ENCODE data around the gene YES1. TPM values are rescaled to one million over a fixed set of nuclear protein-coding genes. Genes with fewer than 3 reads are reported as not detected.

YES1 gene
- total and polyA plus RNA-seq, 3 donors from 2014 or later, result 31.8 to 228 (median 193) TPM

DNA sequence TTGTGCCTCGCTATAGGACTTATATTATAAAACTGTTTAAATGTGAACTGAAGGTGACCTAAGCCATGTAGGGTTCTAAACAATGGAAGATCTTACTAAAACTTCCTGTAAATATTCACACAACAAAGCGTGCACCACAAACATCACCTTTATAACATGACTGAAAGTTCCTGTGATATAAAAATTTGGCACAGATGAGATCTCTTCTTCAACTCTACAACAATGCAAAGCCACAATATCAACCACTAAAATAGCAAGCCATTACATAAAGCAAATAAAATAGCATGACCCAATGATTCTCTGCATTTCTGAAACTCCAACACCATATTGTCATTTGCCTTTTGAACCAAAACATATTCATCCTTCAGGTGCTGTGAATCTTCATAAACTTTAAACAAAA, 3.5 kb downstream of the YES1 start:
- intact Hi-C loops (cut with DNase I; ENCODE audit: low total_unique reads), result no loop called here
- no peak for DNase-seq
- Histone ChIP-seq H3K9me3 (no peaks in the 10 kb centered on the region), H3K4me3 (no peak overlapping the region), H3K27ac (no peak overlapping the region), H3K4me1 (peaks cover 23% of the 10 kb centered on the region), H3K36me3 (ENCODE audit: low read depth, missing control alignments) (no peaks in the 10 kb centered on the region), H3K27me3 (no peaks in the 10 kb centered on the region)
- TF ChIP-seq POLR2A (IDR thresholded peaks at IDR 0.05), result no peak
- TF ChIP-seq, protein P1, sequence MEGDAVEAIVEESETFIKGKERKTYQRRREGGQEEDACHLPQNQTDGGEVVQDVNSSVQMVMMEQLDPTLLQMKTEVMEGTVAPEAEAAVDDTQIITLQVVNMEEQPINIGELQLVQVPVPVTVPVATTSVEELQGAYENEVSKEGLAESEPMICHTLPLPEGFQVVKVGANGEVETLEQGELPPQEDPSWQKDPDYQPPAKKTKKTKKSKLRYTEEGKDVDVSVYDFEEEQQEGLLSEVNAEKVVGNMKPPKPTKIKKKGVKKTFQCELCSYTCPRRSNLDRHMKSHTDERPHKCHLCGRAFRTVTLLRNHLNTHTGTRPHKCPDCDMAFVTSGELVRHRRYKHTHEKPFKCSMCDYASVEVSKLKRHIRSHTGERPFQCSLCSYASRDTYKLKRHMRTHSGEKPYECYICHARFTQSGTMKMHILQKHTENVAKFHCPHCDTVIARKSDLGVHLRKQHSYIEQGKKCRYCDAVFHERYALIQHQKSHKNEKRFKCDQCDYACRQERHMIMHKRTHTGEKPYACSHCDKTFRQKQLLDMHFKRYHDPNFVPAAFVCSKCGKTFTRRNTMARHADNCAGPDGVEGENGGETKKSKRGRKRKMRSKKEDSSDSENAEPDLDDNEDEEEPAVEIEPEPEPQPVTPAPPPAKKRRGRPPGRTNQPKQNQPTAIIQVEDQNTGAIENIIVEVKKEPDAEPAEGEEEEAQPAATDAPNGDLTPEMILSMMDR (IDR thresholded peaks at IDR 0.05), result no peak
- 71 to 75% methylated on average over 2 of the region's 2 CpGs for WGBS, 2 donors

DNA sequence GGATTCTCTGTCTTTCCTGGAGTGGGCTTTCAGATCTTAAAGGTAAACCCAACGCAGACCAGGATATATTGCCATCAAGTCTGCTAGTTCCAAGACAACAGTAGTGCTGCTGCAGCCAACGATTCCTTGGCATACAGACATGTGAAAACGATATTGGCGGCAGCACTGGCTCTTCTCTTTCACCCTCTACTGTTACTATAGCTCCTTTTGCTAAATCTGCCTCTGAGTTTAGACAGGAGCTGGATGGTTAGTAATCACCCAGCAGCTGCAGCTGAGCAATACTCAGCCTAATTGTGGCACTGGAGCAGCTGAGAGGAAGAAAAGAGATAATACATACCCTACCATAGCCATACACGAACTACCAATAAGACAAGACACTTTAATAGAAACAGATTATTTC, 4.0 kb downstream of the YES1 start:
- Histone ChIP-seq H3K27ac (no peak overlapping the region), H3K36me3 (ENCODE audit: low read depth, missing control alignments) (no peaks in the 10 kb centered on the region), H3K4me3 (no peak overlapping the region), H3K9me3 (no peaks in the 10 kb centered on the region), H3K4me1 (peaks cover 23% of the 10 kb centered on the region), H3K27me3 (no peaks in the 10 kb centered on the region)
- 36 to 40% methylated on average over 5 of the region's 5 CpGs for WGBS, 2 donors
- TF ChIP-seq POLR2A (IDR thresholded peaks at IDR 0.05), result no peak
- TF ChIP-seq, protein P1 (IDR thresholded peaks at IDR 0.05), result no peak
- intact Hi-C loops (cut with DNase I; ENCODE audit: low total_unique reads), result no loop called here
- no peak for DNase-seq

DNA sequence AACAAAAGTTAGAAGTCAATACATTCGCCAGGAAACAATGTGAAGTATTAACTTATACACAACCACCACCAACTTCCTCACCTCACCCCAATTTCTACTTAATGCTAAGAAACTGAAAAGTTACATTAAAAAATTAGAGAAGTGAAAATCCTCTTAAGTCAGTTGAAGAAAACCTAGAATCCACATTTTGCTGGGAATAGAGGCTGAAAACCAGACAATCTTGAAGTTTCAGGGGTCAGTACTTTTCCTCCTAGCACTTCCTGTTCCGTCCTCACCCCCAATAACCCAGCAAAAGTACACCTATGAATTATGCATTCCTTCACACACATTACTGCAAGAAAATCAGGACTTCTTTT, 6.3 kb downstream of the YES1 start:
- WGBS, 2 donors, result 43 to 58% methylated on average over 2 of the region's 2 CpGs
- Histone ChIP-seq H3K4me3 (no peak overlapping the region), H3K27ac (peak overlapping the region; percentile 13 to 34), H3K36me3 (ENCODE audit: low read depth, missing control alignments) (no peaks in the 10 kb centered on the region), H3K9me3 (no peaks in the 10 kb centered on the region), H3K4me1 (peaks cover 20% of the 10 kb centered on the region), H3K27me3 (no peaks in the 10 kb centered on the region)
- TF ChIP-seq, protein P1 (IDR thresholded peaks at IDR 0.05), result no peak
- no peak for TF ChIP-seq POLR2A (IDR thresholded peaks at IDR 0.05)
- no peak for DNase-seq
- intact Hi-C loops (cut with DNase I; ENCODE audit: low total_unique reads), result no loop called here

DNA sequence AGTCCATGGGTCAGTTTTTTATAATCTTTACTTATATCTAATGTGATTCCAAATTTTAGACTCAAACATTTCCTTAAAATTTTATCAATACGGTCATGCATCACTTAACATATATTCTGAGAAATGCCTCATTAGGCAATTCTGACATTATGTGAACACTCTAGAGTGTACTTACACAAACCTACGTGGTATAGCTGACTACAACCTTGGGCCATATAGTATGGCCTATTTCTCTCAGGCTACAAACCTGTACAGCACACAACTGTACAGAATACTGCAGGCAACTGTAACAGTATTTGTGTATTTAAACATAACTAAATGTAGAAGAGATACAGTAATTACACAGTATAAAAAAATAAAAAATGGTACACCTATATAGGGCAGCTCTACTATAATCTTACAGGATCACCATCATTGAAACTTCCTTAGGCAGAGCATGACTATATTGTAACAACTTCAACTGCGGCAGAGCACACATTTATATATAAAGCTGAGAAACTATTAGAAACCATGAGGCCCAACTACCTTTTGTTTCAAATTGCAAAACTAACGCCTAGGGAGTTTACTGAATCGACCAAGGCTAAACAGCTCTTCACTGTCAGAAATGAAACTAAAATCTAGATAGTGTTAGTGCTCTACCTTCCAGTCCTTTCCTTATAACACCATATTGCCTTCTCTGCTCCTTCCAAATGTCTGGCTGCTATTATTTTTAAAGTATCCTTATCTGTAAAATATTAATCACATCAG, 6.9 kb downstream of the YES1 start:
- no peak for DNase-seq
- Histone ChIP-seq H3K4me1 (peaks cover 20% of the 10 kb centered on the region), H3K27ac (peak overlapping the region; percentile 13 to 34), H3K4me3 (no peak overlapping the region), H3K9me3 (no peaks in the 10 kb centered on the region), H3K36me3 (ENCODE audit: low read depth, missing control alignments) (no peaks in the 10 kb centered on the region), H3K27me3 (no peaks in the 10 kb centered on the region)
- WGBS, 2 donors, result 43 to 50% methylated on average over 5 of the region's 5 CpGs
- intact Hi-C loops (cut with DNase I; ENCODE audit: low total_unique reads), result no loop called here
- no peak for TF ChIP-seq POLR2A (IDR thresholded peaks at IDR 0.05)
- TF ChIP-seq, protein P1 (IDR thresholded peaks at IDR 0.05), result no peak

DNA sequence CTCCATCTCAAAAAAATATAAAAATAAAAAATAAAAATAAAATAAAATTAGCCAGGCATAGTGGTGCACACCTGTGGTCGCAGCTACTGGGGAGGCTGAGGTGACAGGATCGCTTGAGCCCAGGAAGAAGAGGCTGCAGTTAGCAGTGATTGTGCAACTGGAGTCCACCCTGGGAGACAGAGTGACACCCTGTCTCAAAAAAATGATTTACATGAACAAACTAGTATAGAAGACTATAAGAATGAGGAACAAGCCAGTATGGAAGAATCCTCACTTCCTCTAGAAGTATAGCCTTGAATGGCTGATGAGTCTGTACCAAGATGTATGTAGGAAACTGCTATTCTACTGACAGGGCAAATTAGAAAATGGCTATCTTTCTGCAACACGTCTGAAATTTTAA, 10.9 kb downstream of the YES1 start:
- H3K27ac ChIP-seq, result peak overlapping the region; percentile 6 to 9
- 85 to 86% methylated on average over 3 of the region's 3 CpGs for WGBS, 2 donors
- DNase-seq, result no peak
- no peaks in the 10 kb centered on the region for H3K9me3 ChIP-seq
- TF ChIP-seq, protein P1 (IDR thresholded peaks at IDR 0.05), result no peak
- TF ChIP-seq POLR2A (IDR thresholded peaks at IDR 0.05), result no peak
- intact Hi-C loops (cut with DNase I; ENCODE audit: low total_unique reads), result no loop called here
- no peaks in the 10 kb centered on the region for H3K36me3 ChIP-seq (ENCODE audit: low read depth, missing control alignments)
- H3K27me3 ChIP-seq, result no peaks in the 10 kb centered on the region
- H3K4me1 ChIP-seq, result peaks cover 10% of the 10 kb centered on the region
- no peak overlapping the region for H3K4me3 ChIP-seq

Measured in testis (tissue), 3 donors.